ENCODE data around the gene SLC22A3. TPM values are rescaled to one million over a fixed set of nuclear protein-coding genes. Genes with fewer than 3 reads are reported as not detected.
"Not testable (repeated sequence)": the region's sequence is repeated elsewhere in the genome, so short reads cannot be mapped to it uniquely, and the experiment has no call there.

Gene SLC22A3, protein sequence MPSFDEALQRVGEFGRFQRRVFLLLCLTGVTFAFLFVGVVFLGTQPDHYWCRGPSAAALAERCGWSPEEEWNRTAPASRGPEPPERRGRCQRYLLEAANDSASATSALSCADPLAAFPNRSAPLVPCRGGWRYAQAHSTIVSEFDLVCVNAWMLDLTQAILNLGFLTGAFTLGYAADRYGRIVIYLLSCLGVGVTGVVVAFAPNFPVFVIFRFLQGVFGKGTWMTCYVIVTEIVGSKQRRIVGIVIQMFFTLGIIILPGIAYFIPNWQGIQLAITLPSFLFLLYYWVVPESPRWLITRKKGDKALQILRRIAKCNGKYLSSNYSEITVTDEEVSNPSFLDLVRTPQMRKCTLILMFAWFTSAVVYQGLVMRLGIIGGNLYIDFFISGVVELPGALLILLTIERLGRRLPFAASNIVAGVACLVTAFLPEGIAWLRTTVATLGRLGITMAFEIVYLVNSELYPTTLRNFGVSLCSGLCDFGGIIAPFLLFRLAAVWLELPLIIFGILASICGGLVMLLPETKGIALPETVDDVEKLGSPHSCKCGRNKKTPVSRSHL
- polyA plus RNA-seq, result 10 to 100 TPM in 1 of 3 donors, 1 to 10 TPM in 2; 2.8 to 11.3 (median 2.9) TPM

DNA sequence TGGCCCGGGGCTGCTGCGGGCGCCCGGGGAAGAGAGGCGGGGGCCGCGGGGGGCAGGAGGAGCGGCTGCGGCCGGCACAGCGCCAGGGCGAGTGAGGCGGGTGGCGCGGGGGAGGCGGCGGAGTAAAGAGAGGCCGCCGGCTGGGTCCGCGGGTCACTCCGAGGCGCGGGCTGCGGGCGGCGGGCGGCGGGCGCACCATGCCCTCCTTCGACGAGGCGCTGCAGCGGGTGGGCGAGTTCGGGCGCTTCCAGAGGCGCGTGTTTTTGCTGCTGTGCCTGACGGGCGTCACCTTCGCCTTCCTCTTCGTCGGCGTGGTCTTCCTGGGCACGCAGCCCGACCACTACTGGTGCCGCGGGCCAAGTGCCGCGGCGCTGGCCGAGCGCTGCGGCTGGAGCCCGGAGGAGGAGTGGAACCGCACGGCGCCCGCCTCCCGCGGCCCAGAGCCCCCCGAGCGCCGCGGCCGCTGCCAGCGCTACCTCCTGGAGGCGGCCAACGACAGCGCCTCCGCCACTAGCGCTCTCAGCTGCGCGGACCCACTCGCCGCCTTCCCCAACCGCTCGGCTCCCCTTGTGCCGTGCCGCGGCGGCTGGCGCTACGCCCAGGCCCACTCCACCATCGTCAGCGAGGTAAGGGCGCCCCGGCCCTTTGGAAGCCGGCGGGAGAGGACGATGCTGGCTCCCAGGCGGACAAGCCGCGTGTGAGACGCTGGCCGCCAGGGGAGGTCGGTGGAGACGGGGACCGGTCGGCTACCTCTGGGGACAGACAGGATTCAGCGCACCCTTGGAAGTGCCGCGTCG lies at the start of gene SLC22A3:
Gene SLC22A3 (plus strand): TSS at position 156 of the 797 bp plus-strand sequence. CDS start 42 bp downstream, at position 198.
- WGBS, 3 donors, result 1% methylated on average over 74 to 104 of the region's 105 CpGs
- H3K27ac ChIP-seq (ENCODE audit: low read depth, low read length), result no peak within 1 kb of the TSS

DNA sequence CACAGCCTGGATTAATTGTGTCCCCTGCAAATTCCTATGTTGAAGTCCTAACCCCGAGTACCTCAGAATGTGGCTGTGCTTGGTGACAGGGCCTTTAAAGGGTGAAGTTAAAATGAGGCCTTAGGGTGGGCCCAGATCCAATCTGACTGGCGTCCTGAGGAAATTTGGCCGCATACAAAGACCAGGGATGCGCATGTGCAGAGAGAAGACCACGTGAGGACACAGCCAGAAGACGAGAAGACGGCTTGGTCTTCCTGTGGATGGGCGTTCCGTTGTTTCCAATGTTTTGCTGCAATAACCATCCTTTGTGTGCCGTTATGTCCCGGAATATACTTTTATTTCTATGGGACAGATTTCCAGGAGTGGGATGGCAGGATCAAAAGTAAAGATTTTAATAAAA lies 48.6 kb upstream of the SLC22A3 start:
- H3K27ac ChIP-seq (ENCODE audit: low read depth, low read length), result no peak overlapping the region
- 91 to 95% (median 93%) methylated on average over 11 of the region's 11 CpGs for whole genome bisulfite sequencing, 3 donors

DNA sequence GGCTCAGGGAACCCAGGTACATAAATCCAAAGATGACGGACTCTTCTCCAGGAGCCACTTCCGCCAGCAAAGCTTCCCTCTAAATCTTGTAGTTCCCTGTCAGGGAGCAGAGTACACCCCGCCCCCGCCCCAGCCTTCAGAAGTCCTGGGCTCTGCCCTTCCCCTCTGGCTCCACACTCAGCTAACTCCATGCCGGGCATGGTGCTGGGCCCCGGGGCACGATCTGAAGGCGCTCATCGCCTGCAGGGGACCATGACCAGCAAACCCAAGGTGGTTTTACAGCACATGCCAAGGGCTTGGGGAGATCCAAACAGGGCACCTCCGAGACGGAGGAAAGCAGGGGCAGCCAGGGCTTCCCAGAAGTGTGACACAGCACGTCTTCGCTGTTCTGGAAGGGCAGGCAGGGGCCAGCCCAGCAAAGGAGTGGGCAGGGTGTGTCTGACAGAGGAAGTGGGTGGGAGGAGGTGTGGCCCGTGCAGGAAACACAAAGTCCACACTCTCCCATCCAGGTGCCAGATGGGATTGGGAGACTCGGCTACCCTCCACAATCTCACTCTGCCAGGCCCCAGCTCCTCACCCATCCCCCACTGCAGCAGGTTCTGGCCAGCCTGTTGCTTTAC lies 48.0 kb upstream of the SLC22A3 start:
- 69 to 75% (median 74%) methylated on average over 15 of the region's 15 CpGs for WGBS, 3 donors
- H3K27ac ChIP-seq (ENCODE audit: low read depth, low read length), result no peak overlapping the region

DNA sequence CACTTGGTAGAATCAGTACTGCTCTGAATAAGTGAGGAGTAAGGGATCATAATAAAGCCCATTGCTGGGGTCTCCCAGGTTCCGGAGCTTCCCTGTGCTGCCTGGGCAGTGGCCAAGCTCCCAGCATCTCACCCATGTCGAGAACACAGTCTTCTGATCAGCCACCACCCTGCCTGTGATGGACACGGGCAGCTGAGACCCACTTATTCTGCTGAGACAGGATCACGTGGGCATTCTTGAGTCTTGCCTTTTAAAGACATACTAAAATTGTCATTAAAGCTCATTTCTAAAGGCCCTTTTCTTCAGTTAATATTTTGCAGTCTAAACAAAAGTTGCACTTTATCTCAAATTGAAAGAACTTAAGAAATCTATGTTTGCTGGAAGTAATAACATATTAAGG lies 46.8 kb upstream of the SLC22A3 start:
- H3K27ac ChIP-seq (ENCODE audit: low read depth, low read length), result no peak overlapping the region
- WGBS, 3 donors, result 60 to 76% (median 65%) methylated on average over 4 of the region's 4 CpGs

DNA sequence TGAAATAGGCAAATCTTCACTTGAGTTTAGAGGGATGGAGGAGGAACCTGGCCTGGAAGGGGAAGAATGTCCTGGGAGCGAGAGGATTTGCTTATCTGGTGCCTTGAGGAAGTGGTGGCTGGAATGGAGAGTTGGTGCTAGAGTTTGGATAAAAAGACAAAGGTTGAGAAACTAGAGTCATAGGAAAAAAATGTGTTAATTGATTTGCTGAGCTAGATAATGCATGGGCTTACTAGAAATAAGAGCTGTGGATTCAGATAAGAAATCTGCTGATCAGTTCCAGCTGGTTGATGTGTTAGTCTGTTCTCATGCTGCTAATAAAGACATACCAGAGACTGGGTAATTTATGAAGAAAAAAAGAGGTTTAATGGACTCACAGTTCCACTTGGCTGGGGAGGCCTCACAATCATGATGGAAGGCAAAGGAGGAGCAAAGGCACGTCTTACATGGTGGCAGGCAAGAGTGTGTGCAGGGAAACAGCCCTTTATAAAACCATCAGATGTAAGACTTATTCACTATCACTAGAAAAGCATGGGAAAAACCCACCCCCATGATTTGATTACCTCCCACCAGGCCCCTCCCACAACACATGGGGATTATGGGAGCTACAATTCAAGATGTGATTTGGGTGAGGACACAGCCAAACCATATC lies 45.6 kb upstream of the SLC22A3 start:
- WGBS, 3 donors, result 32 to 77% (median 38%) methylated on average over 2 of the region's 2 CpGs
- not testable (repeated sequence) for H3K27ac ChIP-seq (ENCODE audit: low read depth, low read length)

DNA sequence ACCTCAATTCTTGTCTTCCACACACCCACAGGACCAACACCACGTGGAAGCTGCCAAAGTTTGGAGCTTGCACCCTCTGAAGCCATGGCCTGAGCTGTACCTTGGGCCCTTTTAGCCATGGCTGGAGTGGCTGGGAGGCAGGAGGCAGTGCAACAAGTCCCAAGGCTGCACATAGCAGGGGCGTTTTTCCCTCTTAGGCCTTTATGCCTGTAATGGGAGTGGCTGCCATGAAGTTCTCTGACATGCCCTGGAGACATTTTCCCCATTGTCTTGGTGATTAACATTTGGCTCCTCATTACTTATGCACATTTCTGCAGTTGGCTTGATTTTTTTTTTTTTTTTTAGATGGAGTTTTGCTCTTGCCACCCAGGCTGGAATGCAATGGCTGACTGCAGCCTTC lies 44.4 kb upstream of the SLC22A3 start:
- H3K27ac ChIP-seq (ENCODE audit: low read depth, low read length), result no peak overlapping the region
- 46 to 66% (median 64%) methylated on average over 2 of the region's 2 CpGs for WGBS, 3 donors

DNA sequence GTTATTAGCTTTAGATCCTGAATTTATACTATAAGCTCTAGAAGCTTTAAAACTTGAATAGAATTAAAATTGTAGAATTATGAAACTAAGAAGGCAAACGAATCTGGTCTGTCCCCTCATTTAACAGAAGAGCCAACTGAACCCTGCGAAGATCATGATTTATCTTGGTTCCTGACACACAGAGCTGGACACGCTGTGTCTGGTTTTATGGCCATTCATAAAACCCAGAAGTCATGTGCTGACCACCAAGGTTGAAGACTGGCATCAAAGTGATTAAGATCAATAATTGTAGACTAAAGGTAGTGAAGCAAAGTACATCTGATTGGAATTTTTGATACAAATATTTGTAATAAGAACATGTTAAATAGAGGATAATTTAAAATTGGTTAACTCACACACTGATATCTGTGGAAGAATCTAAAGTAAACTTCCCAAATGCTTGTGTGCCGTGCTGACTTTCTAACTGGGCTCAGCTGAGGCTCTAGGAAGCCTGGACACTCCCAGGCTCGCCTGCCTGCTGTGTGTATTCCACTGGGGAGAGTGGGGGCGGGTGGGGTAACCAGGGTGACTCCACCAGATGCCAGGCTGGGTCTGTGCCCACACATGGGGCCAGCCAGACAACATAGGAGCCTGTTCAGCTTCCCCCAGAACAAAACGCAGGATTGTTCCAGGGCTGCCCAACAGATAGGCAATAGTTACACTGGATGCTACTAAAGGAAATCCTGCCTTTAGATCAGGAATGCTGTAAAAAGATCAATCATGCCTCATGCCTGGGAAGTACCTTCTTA lies 42.1 kb upstream of the SLC22A3 start:
- 41 to 56% (median 54%) methylated on average over 7 of the region's 7 CpGs for WGBS, 3 donors
- no peak overlapping the region for H3K27ac ChIP-seq (ENCODE audit: low read depth, low read length)

DNA sequence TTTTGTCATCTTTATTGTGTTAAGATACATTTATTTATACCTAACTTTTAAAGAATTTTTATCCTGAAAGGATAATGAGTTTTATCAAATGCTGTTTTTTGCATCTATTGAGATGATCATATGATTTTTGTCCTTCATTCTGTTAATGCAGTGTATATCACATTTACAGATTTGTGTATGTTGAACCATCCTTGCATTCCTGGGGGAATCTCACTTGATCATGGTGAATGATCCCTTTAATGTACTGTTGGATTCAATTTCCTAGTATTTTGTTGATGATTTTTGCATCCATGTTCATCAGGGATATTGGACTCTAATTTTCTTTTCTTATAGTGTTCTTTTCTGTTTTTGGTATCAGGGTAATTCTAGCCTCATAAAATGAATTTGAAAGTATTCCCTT lies 38.5 kb upstream of the SLC22A3 start:
- no peak overlapping the region for H3K27ac ChIP-seq (ENCODE audit: low read depth, low read length)

DNA sequence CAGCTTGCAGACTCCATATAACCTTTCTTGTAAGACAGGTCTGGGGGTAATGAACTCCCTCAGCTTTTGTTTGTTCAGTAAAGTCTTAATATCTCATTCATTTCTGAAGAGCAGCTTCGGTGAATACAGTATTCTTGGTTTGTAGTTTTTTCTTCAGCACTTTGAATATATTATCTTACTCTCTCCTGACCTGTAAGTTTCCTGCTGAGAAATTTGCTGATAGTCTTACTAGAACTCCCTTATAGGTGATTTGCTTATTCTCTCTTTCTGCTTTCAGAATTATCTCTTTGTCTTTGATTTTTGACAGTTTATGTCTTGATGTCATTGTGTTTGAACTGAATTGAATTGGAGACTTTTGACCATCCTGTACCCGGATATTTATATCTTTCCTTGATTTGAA lies 35.3 kb upstream of the SLC22A3 start:
- 79 to 89% (median 86%) methylated on average over 2 of the region's 2 CpGs for WGBS, 3 donors
- no peak overlapping the region for H3K27ac ChIP-seq (ENCODE audit: low read depth, low read length)

DNA sequence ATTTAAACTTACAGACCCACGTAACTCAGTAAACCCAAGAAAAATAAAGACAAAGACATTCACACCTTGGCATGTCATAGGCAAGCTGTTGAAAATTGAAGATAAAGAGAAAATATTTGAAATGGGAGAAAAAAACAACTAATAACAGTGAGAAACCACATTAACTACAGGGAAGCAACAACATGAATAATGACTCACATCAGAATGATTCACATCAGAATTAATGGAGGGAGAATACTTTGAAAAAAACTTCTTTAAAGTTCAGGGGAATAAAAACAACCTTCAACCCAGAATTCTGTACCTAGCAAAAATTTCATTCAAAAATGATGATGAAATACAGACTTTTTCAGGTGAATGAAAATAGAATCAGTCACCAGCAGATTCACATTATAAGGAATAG lies 32.9 kb upstream of the SLC22A3 start:
- 88 to 94% (median 92%) methylated on average over 1 of the region's 1 CpG for WGBS, 3 donors
- no peak overlapping the region for H3K27ac ChIP-seq (ENCODE audit: low read depth, low read length)

DNA sequence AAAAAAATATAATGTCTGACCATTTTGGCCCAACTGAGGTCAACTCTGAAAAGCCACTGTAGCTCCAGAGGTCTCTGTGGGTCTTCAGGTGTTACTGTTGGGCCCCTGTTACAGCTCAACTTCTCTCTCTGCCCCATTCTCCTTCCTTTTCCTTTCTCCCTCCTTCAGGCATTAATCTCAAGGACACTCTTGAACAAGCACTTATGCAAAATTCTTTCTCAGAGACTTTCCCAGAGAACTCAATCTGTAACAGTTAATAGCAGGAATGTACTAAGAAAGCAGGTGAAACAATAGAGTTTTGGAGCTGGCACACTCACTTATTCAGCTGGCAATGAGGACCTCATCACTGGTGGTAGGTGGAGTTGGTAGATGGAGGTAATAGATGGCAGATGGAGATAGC lies 31.9 kb upstream of the SLC22A3 start:
- H3K27ac ChIP-seq (ENCODE audit: low read depth, low read length), result no peak overlapping the region

DNA sequence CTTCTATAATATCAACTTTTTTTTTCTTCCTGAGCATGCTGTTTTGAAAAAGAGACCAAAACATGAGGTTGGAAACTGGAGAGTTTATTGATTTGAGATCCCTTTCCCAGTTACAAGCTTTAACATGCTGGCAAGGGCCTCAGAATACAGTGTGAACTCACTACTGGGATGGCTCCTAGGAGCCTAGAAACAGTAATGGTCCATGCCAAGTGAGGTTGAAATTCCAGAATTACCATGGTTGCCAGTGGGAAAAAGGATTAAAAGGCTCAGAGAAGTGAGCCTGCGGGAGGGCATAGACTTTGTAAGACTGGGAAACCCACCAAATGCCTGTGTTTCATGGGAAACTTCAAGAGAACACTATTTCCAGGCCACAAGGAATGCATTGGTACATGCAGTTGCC lies 28.9 kb upstream of the SLC22A3 start:
- no peak overlapping the region for H3K27ac ChIP-seq (ENCODE audit: low read depth, low read length)
- WGBS, 3 donors, result 79 to 84% (median 81%) methylated on average over 1 of the region's 1 CpG

DNA sequence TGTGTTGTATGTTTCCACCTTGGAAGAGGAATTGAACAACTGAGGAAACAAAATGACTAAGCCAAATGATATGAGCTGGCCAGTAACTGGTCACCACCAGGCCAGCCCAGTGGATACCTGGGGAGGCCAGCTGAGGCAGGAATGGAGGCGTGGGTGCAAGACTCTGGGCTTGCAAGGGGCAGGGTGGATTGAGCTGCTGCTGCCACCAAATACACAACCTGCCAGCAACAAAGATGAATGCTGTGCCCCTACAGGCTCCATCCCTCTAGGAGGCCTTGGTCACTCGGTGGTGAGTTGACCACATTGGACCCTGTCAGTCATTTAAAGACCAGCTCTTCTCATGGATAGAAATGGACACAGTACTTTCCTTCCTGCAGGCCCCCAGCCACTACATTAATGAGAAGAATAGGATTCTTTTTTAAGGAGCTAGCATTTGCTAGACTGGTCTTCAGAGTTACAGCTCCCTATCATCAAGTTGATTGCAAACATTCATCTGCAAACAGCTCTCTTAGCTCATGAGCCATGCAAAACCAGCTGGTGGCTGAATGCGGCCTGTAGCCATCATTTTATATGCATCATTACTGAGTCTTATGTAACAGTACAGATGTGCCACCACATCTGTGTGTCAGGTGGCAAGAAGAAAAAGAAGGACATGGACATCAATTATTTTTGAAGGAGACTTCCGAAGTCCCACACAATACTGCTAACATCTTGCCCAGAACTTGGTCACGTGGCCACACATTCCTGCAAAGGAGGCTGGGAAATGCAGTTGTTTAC lies 26.3 kb upstream of the SLC22A3 start:
- WGBS, 3 donors, result 80 to 85% (median 82%) methylated on average over 5 of the region's 5 CpGs
- no peak overlapping the region for H3K27ac ChIP-seq (ENCODE audit: low read depth, low read length)

DNA sequence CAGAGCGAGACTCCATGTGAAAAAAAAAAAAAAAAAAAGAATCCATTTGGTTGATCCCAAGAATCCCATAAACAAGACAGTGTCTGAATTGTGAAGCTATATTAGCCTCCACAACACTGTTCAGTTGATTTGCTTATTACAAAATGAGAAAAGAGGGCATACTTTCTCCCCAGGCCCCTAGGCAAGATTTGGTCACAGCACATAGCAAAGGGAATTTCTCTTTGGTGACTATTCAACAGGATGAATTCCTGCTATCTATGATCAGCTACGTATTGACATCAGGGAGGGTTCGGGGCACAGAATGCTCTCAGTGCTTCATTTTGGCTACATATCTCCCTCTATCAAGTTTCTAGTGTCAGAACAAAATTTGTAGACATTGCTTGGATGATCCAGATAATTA lies 20.2 kb upstream of the SLC22A3 start:
- 83 to 92% (median 83%) methylated on average over 3 of the region's 3 CpGs for WGBS, 3 donors

DNA sequence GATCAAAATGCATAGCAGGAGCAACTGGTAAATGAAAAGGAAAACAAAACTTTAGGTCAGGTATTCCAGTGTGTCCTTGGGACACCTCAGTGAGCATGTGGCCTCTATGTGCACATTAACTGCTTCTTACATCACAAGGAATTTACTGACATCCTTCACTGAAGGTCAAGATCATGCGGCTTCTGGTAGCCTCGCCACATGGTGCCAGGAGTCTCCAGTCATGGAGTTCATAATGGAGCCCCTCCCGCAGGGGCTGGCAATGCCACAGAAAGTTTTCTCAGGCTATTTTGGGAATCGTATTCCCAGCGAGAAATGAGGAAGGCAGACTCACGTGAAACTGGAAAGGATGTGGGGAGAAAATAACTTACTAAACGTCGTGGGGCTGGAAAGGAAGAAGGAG lies 19.7 kb upstream of the SLC22A3 start:
- H3K27ac ChIP-seq (ENCODE audit: low read depth, low read length), result no peak overlapping the region
- WGBS, 3 donors, result 57 to 72% (median 62%) methylated on average over 8 of the region's 8 CpGs

More for the DNA sequence above, 20.2 kb upstream of the SLC22A3 start:
- H3K27ac ChIP-seq (ENCODE audit: low read depth, low read length), result no peak overlapping the region

DNA sequence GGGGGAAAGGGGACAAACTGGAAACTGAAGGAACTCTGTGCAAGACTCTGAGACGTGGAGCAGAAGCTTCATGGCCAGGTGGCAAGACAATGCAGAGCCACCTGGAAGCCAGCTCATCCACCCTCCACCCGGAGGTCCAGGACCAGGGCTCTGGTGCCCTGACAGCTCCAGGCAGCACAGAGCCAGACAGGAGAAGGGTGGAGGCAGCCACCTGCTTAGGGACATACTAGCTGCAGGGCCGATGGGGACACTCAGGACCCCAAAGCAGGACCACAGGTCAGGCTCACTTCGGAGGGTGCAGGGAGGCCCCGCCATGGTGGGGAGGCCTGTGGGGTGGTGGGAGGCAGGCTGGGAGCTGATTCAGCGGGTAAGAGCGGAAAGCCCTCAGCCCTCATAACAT lies 19.0 kb upstream of the SLC22A3 start:
- 69 to 87% (median 73%) methylated on average over 7 of the region's 7 CpGs for WGBS, 3 donors
- H3K27ac ChIP-seq (ENCODE audit: low read depth, low read length), result no peak overlapping the region

DNA sequence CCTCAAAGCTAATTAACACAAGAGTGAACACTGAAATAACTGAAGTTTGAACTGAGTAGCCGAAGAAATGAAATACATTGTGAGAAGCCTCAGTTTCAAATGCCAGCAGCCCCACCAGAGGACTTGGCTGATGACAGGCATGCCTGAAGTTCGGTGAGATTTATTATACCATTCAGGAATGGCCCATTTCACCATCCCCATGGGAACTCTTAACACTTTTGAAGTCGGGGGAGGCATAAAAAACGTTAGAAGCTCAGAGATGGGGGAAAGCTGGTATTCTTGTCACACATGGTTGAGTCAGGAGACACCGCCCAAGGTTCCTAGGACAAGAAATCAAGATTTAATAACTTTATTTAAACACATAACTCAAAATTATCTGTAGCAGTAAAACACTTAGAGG lies 17.6 kb upstream of the SLC22A3 start:
- no peak overlapping the region for H3K27ac ChIP-seq (ENCODE audit: low read depth, low read length)
- WGBS, 3 donors, result 50 to 67% (median 62%) methylated on average over 5 of the region's 5 CpGs

Data from adipose tissue (tissue), 3 donors.